Measurements from ENCODE around the gene PSMB2.
A peak's percentile ranks its signal among the peaks of the same experiment; 100 is the strongest.

PSMB2 gene

GRCh38 chr1:35561297-35561971 is 79.9 kb downstream of the PSMB2 start:
- Mint-ChIP-seq H3K36me3 (peaks cover 2% of the 10 kb centered on the region), H3K9me3 (no peaks in the 10 kb centered on the region), H3K4me1 (peaks cover 45% of the 10 kb centered on the region), H3K27me3 (no peaks in the 10 kb centered on the region), H3K27ac (peak overlapping the region; percentile 67), H3K4me3 (no peak overlapping the region)

GRCh38 chr1:35560256-35561225 is 80.8 kb downstream of the PSMB2 start:
- Mint-ChIP-seq H3K27ac (peak overlapping the region; percentile 13), H3K9me3 (no peaks in the 10 kb centered on the region), H3K4me3 (no peak overlapping the region), H3K27me3 (no peaks in the 10 kb centered on the region), H3K4me1 (peaks cover 54% of the 10 kb centered on the region), H3K36me3 (peaks cover 2% of the 10 kb centered on the region)

- Mint-ChIP-seq H3K9me3 (no peaks in the 10 kb centered on the region), H3K4me3 (peak overlapping the region; percentile 59)
Measured at GRCh38 chr1:35559317-35559944, 81.9 kb downstream of the PSMB2 start.

GRCh38 chr1:35558374-35559316 is 82.7 kb downstream of the PSMB2 start:
- Mint-ChIP-seq H3K27ac (peak overlapping the region; percentile 96), H3K27me3 (no peaks in the 10 kb centered on the region), H3K4me1 (peaks cover 61% of the 10 kb centered on the region), H3K9me3 (no peaks in the 10 kb centered on the region), H3K4me3 (peak overlapping the region; percentile 94), H3K36me3 (peaks cover 2% of the 10 kb centered on the region)

More at GRCh38 chr1:35559317-35559944, 81.9 kb downstream of the PSMB2 start:
- H3K4me1 Mint-ChIP-seq, result peaks cover 61% of the 10 kb centered on the region
- peaks cover 2% of the 10 kb centered on the region for H3K36me3 Mint-ChIP-seq
- no peaks in the 10 kb centered on the region for H3K27me3 Mint-ChIP-seq
- peak overlapping the region; percentile 89 for H3K27ac Mint-ChIP-seq

- no peaks in the 10 kb centered on the region for H3K9me3 Mint-ChIP-seq
- H3K27me3 Mint-ChIP-seq, result no peaks in the 10 kb centered on the region
- peaks cover 6% of the 10 kb centered on the region for H3K36me3 Mint-ChIP-seq
- peaks cover 64% of the 10 kb centered on the region for H3K4me1 Mint-ChIP-seq
- H3K4me3 Mint-ChIP-seq, result peak within 1 kb of the TSS; percentile 94
- H3K27ac Mint-ChIP-seq, result peak within 1 kb of the TSS; percentile 96
Measured at GRCh38 chr1:35557611-35558373, 83.5 kb downstream of the PSMB2 start, which contains the start of gene NCDN. NCDN (plus strand) TSS chr1:35557799; CDS start chr1:35558191, 392 bp downstream.

GRCh38 chr1:35557118-35557610 is 84.2 kb downstream of the PSMB2 start, which contains the start of gene KIAA0319L:
KIAA0319L (minus strand) TSS chr1:35557403; CDS start chr1:35554491, 2,912 bp downstream.
- Mint-ChIP-seq H3K4me3 (peak within 1 kb of the TSS; percentile 94), H3K4me1 (peaks cover 68% of the 10 kb centered on the region), H3K27me3 (no peaks in the 10 kb centered on the region), H3K9me3 (no peaks in the 10 kb centered on the region), H3K36me3 (peaks cover 3% of the 10 kb centered on the region), H3K27ac (peak within 1 kb of the TSS; percentile 96)

- H3K9me3 Mint-ChIP-seq, result no peaks in the 10 kb centered on the region
Measured at GRCh38 chr1:35556484-35557117, 84.7 kb downstream of the PSMB2 start.

GRCh38 chr1:35555601-35556477 is 85.5 kb downstream of the PSMB2 start:
- Mint-ChIP-seq H3K4me3 (peak overlapping the region; percentile 94), H3K27ac (peak overlapping the region; percentile 91), H3K4me1 (peaks cover 59% of the 10 kb centered on the region), H3K9me3 (no peaks in the 10 kb centered on the region), H3K27me3 (no peaks in the 10 kb centered on the region), H3K36me3 (peaks cover 8% of the 10 kb centered on the region)

More at GRCh38 chr1:35556484-35557117, 84.7 kb downstream of the PSMB2 start:
- H3K27ac Mint-ChIP-seq, result peak overlapping the region; percentile 91
- H3K36me3 Mint-ChIP-seq, result peaks cover 8% of the 10 kb centered on the region
- H3K4me1 Mint-ChIP-seq, result peaks cover 66% of the 10 kb centered on the region
- no peaks in the 10 kb centered on the region for H3K27me3 Mint-ChIP-seq
- H3K4me3 Mint-ChIP-seq, result peak overlapping the region; percentile 94

GRCh38 chr1:35555212-35555584 is 86.1 kb downstream of the PSMB2 start:
- Mint-ChIP-seq H3K36me3 (peaks cover 8% of the 10 kb centered on the region), H3K27ac (no peak overlapping the region), H3K9me3 (no peaks in the 10 kb centered on the region), H3K4me3 (peak overlapping the region; percentile 94), H3K4me1 (peaks cover 59% of the 10 kb centered on the region), H3K27me3 (no peaks in the 10 kb centered on the region)

GRCh38 chr1:35554266-35555211 is 86.8 kb downstream of the PSMB2 start:
- Mint-ChIP-seq H3K9me3 (no peaks in the 10 kb centered on the region), H3K4me3 (no peak overlapping the region), H3K27me3 (no peaks in the 10 kb centered on the region), H3K27ac (no peak overlapping the region), H3K4me1 (peaks cover 58% of the 10 kb centered on the region), H3K36me3 (peaks cover 8% of the 10 kb centered on the region)

GRCh38 chr1:35553851-35554250 is 87.5 kb downstream of the PSMB2 start:
- Mint-ChIP-seq H3K36me3 (peaks cover 8% of the 10 kb centered on the region), H3K27me3 (no peaks in the 10 kb centered on the region), H3K9me3 (no peaks in the 10 kb centered on the region), H3K27ac (no peak overlapping the region), H3K4me1 (peaks cover 58% of the 10 kb centered on the region), H3K4me3 (no peak overlapping the region)
